RCC 7860 (cell line): ENCODE measurements around the gene KHSRP.

Experiments
- DNase-seq: peaks from one replicate; pipeline ENCODE4 v3.0.0-alpha.2; 2015; ENCODE audit warnings: low spot score
- FAIRE-seq: peaks from 2 replicates; lab custom pipeline; 2012; peaks lifted over from hg19 to GRCh38; lab: Jason Lieb, UNC

KHSRP gene

GRCh38 chr19:6393983-6394412, 30.6 kb downstream of the KHSRP start:
- FAIRE-seq (no peak), DNase-seq (no peak)

DNA sequence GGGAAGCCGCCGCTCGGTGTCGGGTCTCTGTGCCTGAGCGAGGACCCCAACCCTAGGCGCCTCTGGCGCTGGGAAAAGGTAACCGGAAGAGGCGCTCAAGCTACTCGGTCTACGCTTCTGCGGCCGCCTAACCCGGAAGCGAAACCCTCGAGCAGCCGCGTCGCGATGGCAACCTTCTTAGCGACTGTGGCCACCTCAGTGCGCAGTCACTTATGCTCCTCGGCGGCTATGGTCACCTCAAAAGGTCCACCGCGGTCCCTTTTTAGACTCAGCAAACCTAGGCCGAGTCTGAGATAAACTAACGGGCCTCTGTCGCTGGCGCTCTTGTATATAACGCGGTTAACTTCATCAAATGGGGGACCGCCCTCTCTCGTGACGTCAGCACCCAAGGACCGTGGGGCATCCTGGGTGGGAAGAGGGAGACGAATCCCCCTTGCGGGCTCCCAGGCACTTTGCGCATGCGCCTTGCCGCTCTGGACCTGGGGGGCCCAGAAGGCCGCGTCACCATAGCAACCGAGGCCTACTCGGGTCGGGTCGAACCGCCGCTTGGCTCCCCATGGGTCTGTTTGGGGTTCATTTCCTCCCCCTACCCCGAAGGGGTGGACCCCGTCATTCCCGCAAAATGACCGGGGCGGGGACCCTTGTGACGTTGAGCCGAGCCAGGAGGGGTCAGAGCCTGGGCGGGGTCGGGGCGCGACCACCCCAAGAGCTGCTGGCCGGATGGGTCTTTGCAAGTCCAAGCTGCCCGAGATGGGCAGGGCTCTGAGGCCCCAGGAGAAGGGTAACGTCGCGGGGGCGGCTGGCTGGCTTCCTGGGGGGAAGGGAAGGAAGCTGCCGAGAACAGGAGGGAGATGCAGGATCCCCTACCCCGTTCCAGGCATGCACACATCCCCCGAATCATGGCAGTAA, 31.3 kb downstream of the KHSRP start, which contains the start of gene GTF2F1:
Gene GTF2F1 (minus strand): TSS at position 91 of the 909 bp plus-strand sequence. CDS start 169 bp downstream, outside the sequence.
- peak; percentile 62 for FAIRE-seq

GRCh38 chr19:6392221-6393073, 32.2 kb downstream of the KHSRP start:
- DNase-seq (no peak), FAIRE-seq (no peak)

More for the DNA sequence above, 31.3 kb downstream of the KHSRP start, which contains the start of gene GTF2F1:
- DNase-seq, result peak; percentile 77

GRCh38 chr19:6387372-6387771, 37.2 kb downstream of the KHSRP start:
- no peak for FAIRE-seq
- no peak for DNase-seq

DNA sequence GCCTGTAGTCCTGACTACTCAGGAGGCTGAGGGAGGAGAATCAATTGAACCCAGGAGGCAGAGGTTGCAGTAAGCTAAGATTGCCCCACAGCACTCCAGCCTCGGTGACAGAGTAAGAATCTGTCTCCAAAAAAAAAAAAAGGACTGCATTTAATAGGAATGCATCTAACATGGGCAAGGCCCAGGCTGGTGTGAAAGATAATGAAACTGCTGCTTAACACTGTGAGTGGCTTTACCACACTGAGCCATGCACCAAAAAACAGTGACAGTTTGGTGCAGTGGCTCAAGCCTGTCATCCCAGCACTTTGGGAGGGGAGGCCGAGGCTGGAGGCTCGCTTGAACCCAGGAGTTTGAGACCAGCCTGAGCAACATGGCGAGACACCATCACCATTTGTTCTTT, 40.2 kb downstream of the KHSRP start:
- FAIRE-seq, result no peak
- DNase-seq, result no peak

DNA sequence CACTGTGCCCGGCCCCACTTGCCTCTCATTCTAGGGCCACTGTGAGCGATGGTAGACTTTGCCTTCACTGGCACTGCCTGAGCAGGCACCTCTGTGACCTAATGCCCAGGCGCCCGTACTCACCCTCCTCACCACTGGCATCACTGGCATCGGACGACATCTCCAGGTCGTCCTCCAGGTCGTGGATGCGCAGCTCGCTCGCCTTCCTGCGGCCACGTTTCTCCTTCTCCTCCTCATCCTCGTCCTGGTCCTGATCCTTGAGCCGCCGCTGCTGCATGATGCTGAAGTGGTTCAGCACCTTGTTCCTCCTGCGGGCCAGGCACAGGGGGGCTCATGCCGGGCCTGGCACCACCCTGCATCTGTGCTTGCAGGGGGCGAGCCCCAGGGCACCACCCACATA, 41.4 kb downstream of the KHSRP start:
- FAIRE-seq, result no peak
- DNase-seq, result no peak

DNA sequence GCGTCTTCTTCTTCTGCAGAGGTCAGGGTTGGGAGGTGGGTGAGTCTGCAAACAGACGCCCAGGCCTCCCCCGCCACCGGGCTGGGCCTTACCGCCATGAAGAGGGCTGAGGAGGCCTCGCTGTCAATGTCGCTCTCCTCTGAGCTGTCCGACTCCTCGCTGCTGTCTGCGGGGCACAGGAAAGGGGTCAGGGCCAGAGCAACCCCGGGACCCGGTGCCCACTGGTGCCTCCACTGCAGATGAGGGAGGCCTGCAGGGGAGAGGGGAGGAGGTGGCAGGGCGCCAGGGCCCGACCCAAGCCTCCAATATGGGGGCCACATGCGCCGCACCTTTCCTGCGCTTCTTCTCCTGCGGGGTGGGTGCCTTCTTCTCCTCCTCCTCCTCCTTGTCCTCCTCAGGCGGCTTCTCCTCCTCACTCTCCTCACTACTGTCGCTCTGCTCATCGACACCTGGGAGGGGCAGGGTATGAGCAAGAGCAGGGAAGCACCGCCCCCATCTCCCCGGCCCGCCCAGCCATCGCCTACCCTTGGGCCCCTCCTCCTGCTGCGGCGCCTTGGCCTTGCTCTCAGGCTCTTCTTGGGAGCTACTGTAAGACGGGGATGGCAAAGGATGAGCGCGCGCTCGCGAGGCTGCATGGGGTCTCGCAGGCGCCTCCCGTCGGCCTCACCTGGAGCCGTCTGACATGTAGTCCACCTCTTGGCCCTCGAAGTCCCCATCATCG, 43.4 kb downstream of the KHSRP start:
- no peak for FAIRE-seq
- no peak for DNase-seq

DNA sequence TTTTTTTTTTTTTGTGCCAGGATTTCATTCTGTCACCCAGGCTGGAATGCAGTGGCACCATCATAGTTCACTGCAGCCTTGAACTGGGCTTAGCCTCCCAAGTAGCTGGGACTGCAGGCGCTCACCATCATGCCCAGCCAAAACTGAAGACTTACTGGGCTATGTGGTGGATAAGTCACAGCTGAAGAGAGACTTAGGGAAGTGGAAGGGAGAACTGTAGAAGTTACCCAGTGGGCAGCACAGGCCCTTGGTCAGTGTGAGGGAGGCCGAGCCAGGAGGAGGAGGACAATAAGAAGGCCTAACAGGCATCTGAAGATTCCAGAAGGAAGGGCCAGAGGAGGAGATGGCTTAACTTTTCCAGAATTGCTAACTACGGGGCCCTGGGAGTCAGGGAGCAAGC, 44.9 kb downstream of the KHSRP start:
- DNase-seq, result no peak
- FAIRE-seq, result no peak

- no peak for DNase-seq
- no peak for FAIRE-seq
These were observed 46.1 kb downstream of the KHSRP start for GRCh38 chr19:6378486-6378885.

DNA sequence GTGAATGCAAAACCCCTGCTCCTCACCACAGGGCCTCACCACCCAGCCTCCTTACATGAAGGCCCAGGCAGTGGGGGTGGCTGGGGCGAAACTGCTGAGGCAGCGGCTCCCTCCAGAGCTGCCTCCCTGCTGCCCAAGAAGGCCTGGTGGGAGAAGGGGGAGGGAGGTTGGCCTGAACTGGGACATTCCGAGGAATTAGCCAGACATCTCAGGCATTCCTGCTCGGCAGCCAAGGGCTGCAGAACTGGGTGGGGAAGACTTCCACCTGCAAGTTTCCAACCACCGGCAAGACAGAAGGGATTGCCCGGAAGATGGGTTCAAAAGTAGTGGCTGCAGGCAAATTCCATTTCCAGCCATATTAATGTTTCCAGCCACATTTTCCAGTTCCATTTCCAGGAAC, 46.6 kb downstream of the KHSRP start:
- FAIRE-seq (no peak), DNase-seq (peak; percentile 21)

GRCh38 chr19:6376512-6377190, 48.0 kb downstream of the KHSRP start:
- no peak for DNase-seq
- FAIRE-seq, result no peak

DNA sequence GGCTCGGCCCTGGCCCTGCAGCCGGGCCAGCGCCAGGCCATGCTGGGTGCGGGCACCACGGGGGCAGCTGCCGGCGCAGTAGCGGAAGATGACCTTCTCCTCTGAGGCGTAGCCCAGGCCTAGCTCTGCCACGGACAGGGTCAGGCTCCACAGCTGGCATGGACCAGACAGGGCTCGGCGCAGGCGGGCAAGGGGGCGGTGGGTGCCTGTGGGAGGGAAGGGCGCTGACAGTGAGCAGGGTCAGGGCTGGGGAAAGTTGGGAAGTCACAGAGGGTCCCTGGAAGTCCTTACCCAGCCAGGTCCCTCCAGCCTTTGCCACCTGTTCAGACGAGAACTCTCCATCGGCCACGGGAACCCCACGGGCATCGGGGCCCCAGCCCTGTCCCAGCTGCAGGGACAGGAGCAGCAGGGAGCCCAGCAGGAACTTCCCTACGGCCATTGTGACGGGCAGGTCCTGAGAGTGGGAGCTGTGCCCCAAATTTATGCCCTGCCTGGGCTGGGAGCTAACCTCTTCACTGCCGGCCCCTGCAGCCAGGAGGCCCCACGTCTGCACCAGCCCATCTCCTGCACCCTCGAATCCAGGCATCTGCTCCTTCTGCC, 49.1 kb downstream of the KHSRP start, which contains the start of gene PSPN:
Gene PSPN (minus strand): TSS at position 523 of the 600 bp plus-strand sequence. CDS start 84 bp downstream, at position 439.
- FAIRE-seq (no peak), DNase-seq (no peak)

GRCh38 chr19:6374711-6375410, 49.8 kb downstream of the KHSRP start:
- DNase-seq (no peak), FAIRE-seq (no peak)

DNA sequence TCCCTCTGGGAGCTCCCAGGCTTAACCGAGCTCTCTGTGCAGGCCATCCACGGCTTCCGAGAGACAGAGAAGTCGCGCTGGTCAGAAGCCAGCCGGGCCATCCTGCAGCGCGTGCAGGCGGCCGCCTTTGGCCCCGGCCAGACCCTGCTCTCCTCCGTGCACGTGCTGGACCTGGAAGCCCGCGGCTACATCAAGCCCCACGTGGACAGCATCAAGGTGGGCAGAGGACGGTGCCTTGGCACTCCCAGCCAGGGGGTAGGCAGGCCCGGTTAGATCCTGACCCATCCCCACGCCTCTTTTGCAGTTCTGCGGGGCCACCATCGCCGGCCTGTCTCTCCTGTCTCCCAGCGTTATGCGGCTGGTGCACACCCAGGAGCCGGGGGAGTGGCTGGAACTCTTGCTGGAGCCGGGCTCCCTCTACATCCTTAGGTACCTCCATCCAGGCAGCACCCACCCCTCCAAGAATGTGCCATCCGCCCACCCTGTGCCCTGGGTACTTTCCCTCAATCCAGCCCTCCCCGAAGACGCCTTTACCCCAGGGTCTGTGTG, 50.4 kb downstream of the KHSRP start:
- no peak for DNase-seq
- FAIRE-seq, result no peak

DNA sequence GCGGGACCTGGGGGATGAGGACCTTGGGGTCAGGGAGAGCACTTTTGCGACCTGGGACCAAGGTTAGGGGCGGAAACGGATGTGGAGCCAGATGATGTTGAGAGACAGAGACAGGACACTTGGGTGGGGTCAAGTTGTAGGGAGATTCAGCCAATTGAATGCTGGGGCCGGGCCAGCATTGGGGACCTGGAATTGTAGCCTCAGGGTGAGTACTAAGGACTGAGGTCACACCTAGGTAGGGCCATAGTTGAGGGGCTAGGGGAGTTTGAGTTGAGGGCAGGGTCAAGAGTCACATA, 50.9 kb downstream of the KHSRP start:
- no peak for FAIRE-seq
- DNase-seq, result no peak

DNA sequence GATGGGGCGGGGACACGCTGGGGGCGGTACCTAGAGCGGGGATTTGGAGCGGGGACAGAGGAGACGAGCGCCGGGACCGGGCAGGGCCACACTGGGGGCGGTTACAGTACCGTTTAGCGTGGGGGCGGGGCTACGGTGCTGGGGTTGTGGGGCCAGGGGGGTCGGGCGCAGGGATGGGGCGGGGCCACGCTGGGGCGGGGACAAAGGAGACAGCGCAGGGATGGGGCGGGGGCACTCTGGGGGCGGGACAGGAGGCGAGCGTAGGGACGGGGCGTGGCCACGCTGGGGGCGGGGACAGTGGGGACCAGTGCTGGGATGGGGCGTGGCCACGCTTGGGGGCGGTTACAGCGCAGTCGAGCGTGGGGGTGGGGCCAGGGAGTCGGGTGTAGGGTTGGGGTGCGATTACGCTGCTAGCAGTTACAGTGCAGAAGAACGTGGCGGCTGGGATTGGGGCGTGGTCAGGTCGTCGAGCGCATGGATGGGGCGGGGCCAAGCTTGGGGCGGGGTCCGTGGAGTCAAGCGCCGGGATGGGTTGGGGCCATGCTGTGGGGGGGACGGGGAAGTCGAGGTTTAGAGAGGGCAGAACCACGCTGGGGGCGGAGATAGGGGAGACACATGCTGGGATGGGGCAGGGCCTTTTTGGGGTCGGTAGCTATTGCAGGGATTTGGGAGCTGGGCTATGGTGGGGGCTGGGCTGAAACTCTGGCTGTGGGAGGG, 51.4 kb downstream of the KHSRP start:
- DNase-seq (peak; percentile 86), FAIRE-seq (no peak)

GRCh38 chr19:6372594-6373095, 52.0 kb downstream of the KHSRP start, which contains the start of gene ALKBH7:
Gene ALKBH7, plus strand, starts transcription at chr19:6372794. Its CDS starts 27 bp downstream, at chr19:6372821.
- FAIRE-seq (peak; percentile 93), DNase-seq (peak; percentile 99)

- no peak for FAIRE-seq
- DNase-seq, result no peak
These were observed 60.3 kb downstream of the KHSRP start for GRCh38 chr19:6364353-6364752.
